IMR-90 (cell line): Measurements from ENCODE around the gene EBF3. TPM values are rescaled to one million over a fixed set of nuclear protein-coding genes. Genes with fewer than 3 reads are reported as not detected.

ENCODE experiments used
- ATAC-seq: fragments of 200-7000 bp; cut with Tn5 transposase; 2 replicates; pipeline ENCODE4 v1.9.1; 2020; ENCODE audit warnings: low read depth, mild to moderate bottlenecking, moderate library complexity
- BruUV-seq: library from RNA; stranded (reverse); fragments of 400-500 nt; replicated peaks from 2 replicates; lab custom pipeline; 2021; lab: Mats Ljungman, UMichigan
- CTCF ChIA-PET: fragments of 300-600 bp; formaldehyde crosslinking; extraction: SDS; loops from one replicate; lab custom pipeline; 2021; ENCODE audit warnings: antibody characterized with exemption; lab: Yijun Ruan, JAX
- POLR2A ChIA-PET: fragments of 300-600 bp; sonication (Branson Sonifier 250); formaldehyde crosslinking; loops from one replicate; lab custom pipeline; 2022; ENCODE audit warnings: antibody characterized with exemption; ENCODE audit not compliant: unreplicated experiment; lab: Charles Lee
- DNase-seq: peaks from one replicate; pipeline ENCODE4 v3.0.0; 2013
- H2AFZ ChIP-seq: replicated peaks from 2 replicates; pipeline ENCODE3; 2013; ENCODE audit warnings: low read length, mild to moderate bottlenecking; ENCODE audit not compliant: poor library complexity
- H2AK5ac ChIP-seq: 2 replicates; pipeline ENCODE4 v1.6.1; 2013; ENCODE audit warnings: low read depth, low read length, inconsistent platforms
- H2AK9ac ChIP-seq: replicated peaks from 2 replicates; pipeline ENCODE3; 2013; ENCODE audit warnings: mild to moderate bottlenecking, low read depth, low read length, moderate library complexity; ENCODE audit not compliant: poor library complexity
- H2BK120ac ChIP-seq: 2 replicates; pipeline ENCODE4 v1.6.1; 2013; ENCODE audit warnings: low read depth, low read length, inconsistent platforms
- H2BK15ac ChIP-seq: 3 replicates; pipeline ENCODE4 v1.6.1; 2013; ENCODE audit warnings: low read depth, low read length, inconsistent platforms
- H2BK20ac ChIP-seq: 2 replicates; pipeline ENCODE4 v1.6.1; 2013; ENCODE audit warnings: low read depth, mild to moderate bottlenecking, inconsistent platforms, low read length, moderate library complexity
- H2BK5ac ChIP-seq: 2 replicates; pipeline ENCODE4 v1.6.1; 2013; ENCODE audit warnings: mild to moderate bottlenecking, low read depth, low read length, inconsistent platforms; ENCODE audit not compliant: poor library complexity, severe bottlenecking
- H3K14ac ChIP-seq: replicated peaks from 2 replicates; pipeline ENCODE4 v1.6.1; 2013; ENCODE audit warnings: low read depth, low read length, inconsistent platforms
- H3K18ac ChIP-seq: 2 replicates; pipeline ENCODE4 v1.6.1; 2013; ENCODE audit warnings: low read depth, low read length, control low read depth
- H3K23ac ChIP-seq: 2 replicates; pipeline ENCODE4 v1.6.1; 2013; ENCODE audit warnings: low read depth, low read length, inconsistent platforms
- H3K27ac ChIP-seq: 2 replicates; pipeline ENCODE4 v1.5.1; 2013; ENCODE audit warnings: mild to moderate bottlenecking, control low read depth, low read length; ENCODE audit not compliant: insufficient read depth
- H3K27me3 ChIP-seq: 2 replicates; pipeline ENCODE4 v1.6.1; 2013; ENCODE audit warnings: low read length; ENCODE audit not compliant: control insufficient read depth, insufficient read depth
- H3K36me3 ChIP-seq: 2 replicates; pipeline ENCODE4 v1.6.1; 2013; ENCODE audit warnings: low read length, mixed read lengths; ENCODE audit not compliant: control insufficient read depth, insufficient read depth
- H3K4ac ChIP-seq: 2 replicates; pipeline ENCODE4 v1.6.1; 2013; ENCODE audit warnings: low read depth, low read length, inconsistent platforms
- H3K4me1 ChIP-seq: 2 replicates; pipeline ENCODE4 v1.6.1; 2013; ENCODE audit warnings: low read length, mixed read lengths; ENCODE audit not compliant: control insufficient read depth, insufficient read depth
- H3K4me2 ChIP-seq: 2 replicates; pipeline ENCODE4 v1.6.1; 2013; ENCODE audit warnings: low read depth, mild to moderate bottlenecking, control low read depth, low read length, moderate library complexity
- H3K4me3 ChIP-seq: 2 replicates; pipeline ENCODE4 v1.5.1; 2013; ENCODE audit warnings: low read depth, mild to moderate bottlenecking, control low read depth, low read length, moderate library complexity; ENCODE audit not compliant: insufficient read depth
- H3K56ac ChIP-seq: 2 replicates; pipeline ENCODE4 v1.6.1; 2013; ENCODE audit warnings: low read length, inconsistent platforms; ENCODE audit not compliant: insufficient read depth; ENCODE audit errors: extremely low read depth
- H3K79me1 ChIP-seq, 2 experiments: 2 replicates each; pipeline ENCODE4 v1.6.1; 2013; ENCODE audit warnings: low read length in 2 of 2, inconsistent platforms in 1 of 2, low read depth in 1 of 2
- H3K9ac ChIP-seq: 2 replicates; pipeline ENCODE4 v1.6.1; 2013; ENCODE audit warnings: low read depth, low read length, control low read depth
- H3K9me1 ChIP-seq: 2 replicates; pipeline ENCODE4 v1.6.1; 2013; ENCODE audit warnings: low read length, inconsistent platforms; ENCODE audit not compliant: insufficient read depth
- H3K9me3 ChIP-seq: 2 replicates; pipeline ENCODE4 v1.6.1; 2013; ENCODE audit warnings: low read length; ENCODE audit not compliant: control insufficient read depth, insufficient read depth
- H4K20me1 ChIP-seq: 2 replicates; pipeline ENCODE4 v1.6.1; 2013; ENCODE audit warnings: low read length, inconsistent platforms; ENCODE audit not compliant: insufficient read depth
- H4K5ac ChIP-seq: 2 replicates; pipeline ENCODE4 v1.6.1; 2013; ENCODE audit warnings: mild to moderate bottlenecking, low read depth, low read length, control low read depth
- H4K8ac ChIP-seq, 2 experiments: 2 replicates each; pipeline ENCODE4 v1.6.1; 2013; ENCODE audit warnings: low read depth in 2 of 2, low read length in 2 of 2, control low read depth in 1 of 2, inconsistent platforms in 1 of 2
- H4K91ac ChIP-seq: 2 replicates; pipeline ENCODE4 v1.6.1; 2013; ENCODE audit warnings: low read depth, low read length, inconsistent platforms; ENCODE audit not compliant: insufficient read depth
- CEBPB ChIP-seq: IDR thresholded peaks from 2 replicates; pipeline ENCODE4 v1.6.1; 2012; ENCODE audit warnings: low read depth, low read length, improper control_type of control experiment
- FOS ChIP-seq: fragments of 150-350 bp; IDR thresholded peaks from 2 replicates; pipeline ENCODE4 v1.6.1; 2016; ENCODE audit warnings: low read depth, low read length
- MAFK ChIP-seq: IDR thresholded peaks from 2 replicates; pipeline ENCODE4 v1.6.1; 2012; ENCODE audit warnings: low read depth, low read length, improper control_type of control experiment
- MAZ ChIP-seq: IDR thresholded peaks from 2 replicates; pipeline ENCODE4 v1.6.1; 2012; ENCODE audit warnings: low read depth, mild to moderate bottlenecking, low read length, improper control_type of control experiment, moderate library complexity, borderline replicate concordance
- POLR2A ChIP-seq: IDR thresholded peaks from 2 replicates; pipeline ENCODE4 v1.6.1; 2012; ENCODE audit warnings: mild to moderate bottlenecking, low read depth, low read length
- RFX5 ChIP-seq: IDR thresholded peaks from 2 replicates; pipeline ENCODE4 v1.8.0; 2012; ENCODE audit warnings: low read depth, mild to moderate bottlenecking, low read length, moderate library complexity
- SMC3 ChIP-seq: fragments of 150-350 bp; IDR thresholded peaks from 2 replicates; pipeline ENCODE4 v1.6.1; 2016; ENCODE audit warnings: low read depth, mild to moderate bottlenecking, antibody characterized with exemption, low read length, moderate library complexity
- WGBS, 2 experiments: methylation state at CpG; one replicate each; pipeline versions ENCODE4 v1.1.5 to v1.1.7; 2013; ENCODE audit warnings: missing lambda C conversion rate in 2 of 2; ENCODE audit not compliant: insufficient read length in 1 of 2; ENCODE audit errors: extremely low coverage in 2 of 2; 5-methylcytosine and 5-hydroxymethylcytosine counted together
- dilution Hi-C: fragments of 300-500 bp; cut with HindIII; formaldehyde crosslinking; loops from one replicate; pipeline ENCODE4 v1.14.3; 2018; ENCODE audit warnings: low sequenced_read_pairs; ENCODE audit not compliant: unreplicated experiment
- in situ Hi-C: fragments of 300-500 bp; cut with MboI; formaldehyde crosslinking; loops from 3 replicates; pipeline ENCODE4 v1.14.3; 2019; ENCODE audit warnings: low sequenced_read_pairs, inconsistent platforms, mixed read lengths
- intact Hi-C: fragments of 100-400 bp; cut with micrococcal nuclease; formaldehyde crosslinking; loops from 2 replicates; pipeline ENCODE4 v1.10.0; 2022
- polyA plus RNA-seq, 3 experiments: library from polyadenylated mRNA; depleted of rRNA; stranded (reverse); fragments of >200 nt; gene quantifications; 2 replicates each; pipeline ENCODE4 v1.2.3, GENCODE V29; 2012; ENCODE audit warnings: low replicate concordance in 1 of 3
- total RNA-seq: library from RNA; depleted of rRNA; stranded (reverse); fragments of >200 nt; gene quantifications from 2 replicates; pipeline ENCODE4 v1.2.3, GENCODE V29; 2012

Gene EBF3
- total and polyA plus RNA-seq, 2 of the 4 experiments (the other 2 are of a cell fraction): 0.36 to 0.70 TPM

DNA sequence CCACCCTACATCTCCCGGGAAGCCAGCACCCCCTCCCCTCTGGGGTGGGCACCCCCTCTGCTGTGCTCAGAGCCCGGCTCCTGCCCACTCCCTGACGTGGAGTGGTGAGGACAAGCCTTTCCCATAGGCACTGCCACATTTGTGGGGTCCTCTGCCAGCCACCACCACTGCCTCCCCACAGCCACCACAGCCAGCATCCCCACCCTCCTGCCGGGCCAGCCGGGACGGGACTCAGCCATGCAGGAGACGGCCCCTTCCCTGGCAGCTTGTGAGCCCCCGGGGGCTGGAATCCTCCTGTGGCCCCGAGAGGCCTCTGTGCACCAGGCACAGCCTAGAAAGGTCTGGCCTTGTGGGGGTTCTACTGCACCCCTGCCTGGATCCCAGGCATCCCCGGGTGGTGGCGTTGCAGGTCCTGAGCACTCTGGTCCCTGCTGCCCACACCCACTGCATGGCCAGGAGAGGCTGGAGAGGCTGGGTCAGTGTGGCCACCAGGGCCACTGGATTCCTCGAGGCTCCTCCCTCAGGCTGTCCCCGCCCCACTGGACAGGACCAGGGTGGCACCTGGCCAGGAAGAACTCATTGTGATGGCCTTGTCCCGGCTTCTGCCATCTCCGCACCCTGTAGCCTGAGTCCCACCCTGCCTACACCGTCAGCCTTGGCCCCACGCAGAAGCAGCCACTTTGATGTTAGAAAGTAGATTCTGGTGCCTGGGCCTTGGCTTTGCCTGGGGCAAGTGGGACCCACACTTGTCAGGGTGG is 148.0 kb downstream of the EBF3 start:
- H3K9ac ChIP-seq: no peak overlapping the region
- peaks cover 38% of the 10 kb centered on the region for H3K9me3 ChIP-seq
- no peaks in the 10 kb centered on the region for H3K27me3 ChIP-seq
- no peak overlapping the region for H3K27ac ChIP-seq
- no peak overlapping the region for H2BK120ac ChIP-seq
- no peak overlapping the region for H3K14ac ChIP-seq
- H3K4me1 ChIP-seq: no peaks in the 10 kb centered on the region
- H4K8ac ChIP-seq: no peak overlapping the region
- no peak overlapping the region for H3K4me3 ChIP-seq
- no peak overlapping the region for H3K23ac ChIP-seq
- ATAC-seq (no peak), DNase-seq (no peak)
- H2AK5ac ChIP-seq: no peak overlapping the region
- in situ Hi-C loops (no loop called here), dilution Hi-C loops (no loop called here), intact Hi-C loops (no loop called here)
- no peaks in the 10 kb centered on the region for H4K20me1 ChIP-seq
- H3K36me3 ChIP-seq: no peaks in the 10 kb centered on the region
- no peaks in the 10 kb centered on the region for H3K79me1 ChIP-seq
- H2AK9ac ChIP-seq: no peak overlapping the region
- no peak overlapping the region for H2BK20ac ChIP-seq
- H4K5ac ChIP-seq: no peak overlapping the region
- H3K4me2 ChIP-seq: no peak overlapping the region
- no peak overlapping the region for H2AFZ ChIP-seq
- TF ChIP-seq RFX5: no peak
- no peak for TF ChIP-seq CEBPB
- no peak for TF ChIP-seq FOS
- no peak for TF ChIP-seq MAZ
- no peak for TF ChIP-seq POLR2A
- TF ChIP-seq MAFK: no peak
- TF ChIP-seq SMC3: no peak
- WGBS, 2 experiments: 48% methylated on average over 4 of the region's 17 CpGs; no CpG with 5 or more reads in 1 of the 2 experiments
- POLR2A ChIA-PET: no interaction called here
- H4K91ac ChIP-seq: no peak overlapping the region
- no peaks in the 10 kb centered on the region for H3K9me1 ChIP-seq
- no peak overlapping the region for H3K56ac ChIP-seq
- CTCF ChIA-PET: no interaction called here
- H3K4ac ChIP-seq: no peak overlapping the region
- no peak overlapping the region for H2BK15ac ChIP-seq
- no peak overlapping the region for H2BK5ac ChIP-seq
- no peak overlapping the region for H3K18ac ChIP-seq
- BruUV-seq: no TSS peak
